Measurements from ENCODE around the gene MICA.

GRCh38 chr6:31386977-31387376, 16.4 kb upstream of the MICA start:
- TF ChIP-seq CTCF (IDR thresholded peaks at IDR 0.05) (no peak), EP300 (IDR thresholded peaks at IDR 0.05) (no peak), POLR2A (IDR thresholded peaks at IDR 0.05) (no peak)

All from tibial nerve (tissue), 4 donors.